HepG2 (cell line): Measurements from ENCODE around the gene ANXA9. TPM values are rescaled to one million over a fixed set of nuclear protein-coding genes. Genes with fewer than 3 reads are reported as not detected.

ENCODE experiments used
- CERS6 ChIP-seq: sonication (generic); formaldehyde crosslinking; IDR thresholded peaks from 2 replicates; pipeline ENCODE4 v1.5.0; 2020; ENCODE audit warnings: missing genetic modification reagents
- FOXP4 ChIP-seq: sonication (generic); formaldehyde crosslinking; IDR thresholded peaks from 2 replicates; pipeline ENCODE4 v1.4.0; 2020; ENCODE audit warnings: missing genetic modification reagents
- HDAC6 ChIP-seq: fragments of 200-600 bp; sonication (generic); IDR thresholded peaks from 2 replicates; pipeline ENCODE4 v1.7.0; 2017; ENCODE audit warnings: mild to moderate bottlenecking, antibody characterized with exemption, low read length, low read depth
- IRF2 ChIP-seq: IDR thresholded peaks from 2 replicates; pipeline ENCODE4 v1.6.1; 2018; ENCODE audit warnings: missing genetic modification reagents, missing compliant biosample characterization
- ISL2 ChIP-seq: sonication (generic); formaldehyde crosslinking; IDR thresholded peaks from 2 replicates; pipeline ENCODE4 v1.5.0; 2020; ENCODE audit warnings: missing genetic modification reagents
- JARID2 ChIP-seq: sonication (generic); formaldehyde crosslinking; IDR thresholded peaks from 2 replicates; pipeline ENCODE4 v1.8.1; 2023; ENCODE audit warnings: missing genetic modification reagents, inconsistent platforms; ENCODE audit not compliant: insufficient replicate concordance
- JUND ChIP-seq: sonication (generic); formaldehyde crosslinking; IDR thresholded peaks from 2 replicates; pipeline ENCODE4 v1.8.0; 2022; ENCODE audit warnings: mild to moderate bottlenecking, missing genetic modification reagents
- NR1H2 ChIP-seq: sonication (generic); formaldehyde crosslinking; IDR thresholded peaks from 2 replicates; pipeline ENCODE4 v1.8.1; 2022; ENCODE audit warnings: low read depth, missing genetic modification reagents, borderline replicate concordance
- PBX3 ChIP-seq: sonication (generic); formaldehyde crosslinking; IDR thresholded peaks from 2 replicates; pipeline ENCODE4 v1.8.1; 2023; ENCODE audit warnings: missing genetic modification reagents, inconsistent platforms, borderline replicate concordance
- RNF2 ChIP-seq: fragments of 450-650 bp; conservative IDR thresholded peaks from 2 replicates; pipeline ENCODE4 v1.6.1; 2016; ENCODE audit warnings: low read depth
- SAFB2 ChIP-seq: sonication (generic); formaldehyde crosslinking; IDR thresholded peaks from 2 replicates; pipeline ENCODE4 v1.5.1; 2020; ENCODE audit warnings: missing genetic modification reagents, low read depth, mild to moderate bottlenecking, borderline replicate concordance
- SATB2 ChIP-seq: sonication (generic); formaldehyde crosslinking; IDR thresholded peaks from 2 replicates; pipeline ENCODE4 v1.5.0; 2020; ENCODE audit warnings: missing genetic modification reagents
- SMARCE1 ChIP-seq: fragments of 450-650 bp; IDR thresholded peaks from 2 replicates; pipeline ENCODE4 v1.6.1; 2017; ENCODE audit warnings: borderline replicate concordance
- SNRNP70 ChIP-seq: fragments of 200-400 bp; formaldehyde crosslinking; IDR thresholded peaks from 2 replicates; pipeline ENCODE4 v1.6.1; 2017; ENCODE audit warnings: mild to moderate bottlenecking, low read depth, low read length, moderate library complexity
- TERF1 ChIP-seq: sonication (generic); formaldehyde crosslinking; IDR thresholded peaks from 2 replicates; pipeline ENCODE4 v1.8.0; 2022; ENCODE audit warnings: mild to moderate bottlenecking, missing genetic modification reagents, moderate library complexity
- U2AF1 ChIP-seq: fragments of 200-400 bp; formaldehyde crosslinking; optimal IDR thresholded peaks from 2 replicates; pipeline ENCODE3; 2017; ENCODE audit warnings: mild to moderate bottlenecking, low read depth, low read length
- ZBTB2 ChIP-seq: sonication (generic); formaldehyde crosslinking; IDR thresholded peaks from 2 replicates; pipeline ENCODE4 v1.8.0; 2022; ENCODE audit warnings: low read depth, missing genetic modification reagents
- ZBTB7B ChIP-seq: sonication (generic); formaldehyde crosslinking; IDR thresholded peaks from 2 replicates; pipeline ENCODE4 v1.4.0; 2020; ENCODE audit warnings: missing genetic modification reagents
- ZNF101 ChIP-seq: sonication (generic); formaldehyde crosslinking; IDR thresholded peaks from 2 replicates; pipeline ENCODE4 v1.4.0; 2020; ENCODE audit warnings: mild to moderate bottlenecking, low read depth, missing genetic modification reagents, borderline replicate concordance
- ZNF274 ChIP-seq: sonication (generic); formaldehyde crosslinking; IDR thresholded peaks from 2 replicates; pipeline ENCODE4 v1.5.1; 2020; ENCODE audit warnings: mild to moderate bottlenecking, missing genetic modification reagents
- ZNF547 ChIP-seq: sonication (generic); formaldehyde crosslinking; IDR thresholded peaks from 2 replicates; pipeline ENCODE4 v1.5.1; 2020; ENCODE audit warnings: mild to moderate bottlenecking, missing genetic modification reagents
- ZNF564 ChIP-seq: sonication (generic); formaldehyde crosslinking; IDR thresholded peaks from 2 replicates; pipeline ENCODE4 v1.8.1; 2023; ENCODE audit warnings: mild to moderate bottlenecking, missing genetic modification reagents
- ZNF572 ChIP-seq: sonication (generic); formaldehyde crosslinking; IDR thresholded peaks from 2 replicates; pipeline ENCODE4 v1.5.1; 2020; ENCODE audit warnings: mild to moderate bottlenecking, missing genetic modification reagents
- ZNF605 ChIP-seq: sonication (generic); formaldehyde crosslinking; IDR thresholded peaks from 2 replicates; pipeline ENCODE4 v1.8.0; 2022; ENCODE audit warnings: mild to moderate bottlenecking, missing genetic modification reagents
- polyA plus RNA-seq, 8 experiments: library from polyadenylated mRNA; depleted of rRNA in 3 of 8; stranded (reverse) in 7 of 8; unstranded in 1 of 8; fragments of >200 nt; fragmentation: Illumina TruSeq in 4 of 8; extraction: Trizol in 4 of 8; gene quantifications; 2 replicates each; pipeline versions ENCODE4 v1.2.1 to v1.2.3, GENCODE V29; 2011 to 2016; ENCODE audit warnings: low read depth in 4 of 8, missing spikeins in 1 of 8, mixed read lengths in 1 of 8; ENCODE audit not compliant: insufficient read depth in 1 of 8
- total RNA-seq, 5 experiments: library from RNA; depleted of rRNA; stranded (reverse); fragments of >200 nt; fragmentation: Illumina TruSeq; extraction: Trizol; gene quantifications; 2 replicates each; pipeline ENCODE4 v1.2.3, GENCODE V29; 2016; ENCODE audit warnings: low read depth in 1 of 5

ANXA9 gene
- total and polyA plus RNA-seq, 2 of the 13 experiments (the other 11 are each of a cell fraction or from before 2014, with no cell fraction given) = 13.3 to 23.9 TPM

- TF ChIP-seq SNRNP70 = no peak
- no peak for TF ChIP-seq IRF2 (CRISPR knock-in tag)
- no peak for TF ChIP-seq NR1H2 (CRISPR knock-in tag)
- no peak for TF ChIP-seq U2AF1
- no peak for TF ChIP-seq JARID2
- TF ChIP-seq SATB2 (CRISPR knock-in tag) = no peak
- TF ChIP-seq SAFB2 (CRISPR knock-in tag) = no peak
- 0 out of 2 replicates have a peak, but pooled peaks have one; percentile 63 for TF ChIP-seq ZBTB2 (CRISPR knock-in tag)
- no peak for TF ChIP-seq ZNF547 (CRISPR knock-in tag)
- no peak for TF ChIP-seq RNF2
- no peak for TF ChIP-seq SMARCE1
- TF ChIP-seq CERS6 (CRISPR knock-in tag) = no peak
- no peak for TF ChIP-seq ZNF572 (CRISPR knock-in tag)
- no peak for TF ChIP-seq ZNF564 (CRISPR knock-in tag)
- TF ChIP-seq PBX3 = no peak
- TF ChIP-seq JUND = no peak
- peak; percentile 82 for TF ChIP-seq ZBTB7B (CRISPR knock-in tag)
- no peak for TF ChIP-seq HDAC6
- no peak for TF ChIP-seq FOXP4 (CRISPR knock-in tag)
- no peak for TF ChIP-seq ZNF605 (CRISPR knock-in tag)
- no peak for TF ChIP-seq ISL2 (CRISPR knock-in tag)
- TF ChIP-seq ZNF274 (CRISPR knock-in tag) = no peak
- TF ChIP-seq ZNF101 (CRISPR knock-in tag) = no peak
- no peak for TF ChIP-seq TERF1
Measured at GRCh38 chr1:150974580-150975478, 7.3 kb upstream of the ANXA9 start, which contains the start of gene CERS2 (continued).
